ENCODE results near the gene PCDHGB3. TPM values are rescaled to one million over a fixed set of nuclear protein-coding genes. Genes with fewer than 3 reads are reported as not detected.

PCDHGB3 gene
- total RNA-seq, 1 donor: 6.2 TPM

- no peak overlapping the region for H3K27ac ChIP-seq (ENCODE audit: low read depth, low read length)
- H3K4me2 ChIP-seq (ENCODE audit: insufficient read depth, low read length): no peak overlapping the region
- peaks cover 33% of the 10 kb centered on the region for H3K9me3 ChIP-seq (ENCODE audit: low read depth, low read length)
- no peak overlapping the region for H2AFZ ChIP-seq (ENCODE audit: low read length)
- H3K4me1 ChIP-seq (ENCODE audit: insufficient read depth, low read length): no peaks in the 10 kb centered on the region
- TF ChIP-seq CTCF (IDR thresholded peaks at IDR 0.05; ENCODE audit: extremely low read depth, low read depth, low read length): no peak
- no peak overlapping the region for H3K4me3 ChIP-seq (ENCODE audit: insufficient read depth, low read length)
- no peaks in the 10 kb centered on the region for H4K20me1 ChIP-seq (ENCODE audit: insufficient read depth, low read length)
- H3K27me3 ChIP-seq (ENCODE audit: insufficient read depth, low read length): peaks cover 59% of the 10 kb centered on the region
- no peaks in the 10 kb centered on the region for H3K36me3 ChIP-seq (ENCODE audit: insufficient read depth, low read length)
- DNase-seq (ENCODE audit: insufficient read length, low spot score, missing footprints): no peak
- H3K79me2 ChIP-seq (ENCODE audit: insufficient read depth, low read length): no peaks in the 10 kb centered on the region
These were observed 7.3 kb upstream of the PCDHGB3 start for GRCh38 chr5:141362719-141363118.

- Histone ChIP-seq H3K4me1 (ENCODE audit: insufficient read depth, low read length) (no peaks in the 10 kb centered on the region), H3K9me3 (ENCODE audit: low read depth, low read length) (peaks cover 33% of the 10 kb centered on the region), H3K27me3 (ENCODE audit: insufficient read depth, low read length) (peaks cover 64% of the 10 kb centered on the region), H2AFZ (ENCODE audit: low read length) (no peak within 1 kb of the TSS), H3K27ac (ENCODE audit: low read depth, low read length) (no peak within 1 kb of the TSS), H3K4me3 (ENCODE audit: insufficient read depth, low read length) (peak within 1 kb of the TSS; percentile 53), H4K20me1 (ENCODE audit: insufficient read depth, low read length) (no peaks in the 10 kb centered on the region), H3K36me3 (ENCODE audit: insufficient read depth, low read length) (no peaks in the 10 kb centered on the region), H3K79me2 (ENCODE audit: insufficient read depth, low read length) (no peaks in the 10 kb centered on the region), H3K4me2 (ENCODE audit: insufficient read depth, low read length) (peak within 1 kb of the TSS; percentile 36)
- no peak for DNase-seq (ENCODE audit: insufficient read length, low spot score, missing footprints)
- TF ChIP-seq CTCF (IDR thresholded peaks at IDR 0.05; ENCODE audit: extremely low read depth, low read depth, low read length): peak; percentile 27
These were observed 5.9 kb upstream of the PCDHGB3 start, which contains the start of gene PCDHGA5 for GRCh38 chr5:141363952-141364660. Gene PCDHGA5, plus strand, starts transcription at chr5:141364162. Its CDS starts 169 bp downstream, at chr5:141364331.

GRCh38 chr5:141366016-141366896 is 3.8 kb upstream of the PCDHGB3 start:
- no peak overlapping the region for H3K4me2 ChIP-seq (ENCODE audit: insufficient read depth, low read length)
- DNase-seq (ENCODE audit: insufficient read length, low spot score, missing footprints): no peak
- H3K79me2 ChIP-seq (ENCODE audit: insufficient read depth, low read length): no peaks in the 10 kb centered on the region
- H3K36me3 ChIP-seq (ENCODE audit: insufficient read depth, low read length): no peaks in the 10 kb centered on the region
- no peak overlapping the region for H2AFZ ChIP-seq (ENCODE audit: low read length)
- peaks cover 30% of the 10 kb centered on the region for H3K9me3 ChIP-seq (ENCODE audit: low read depth, low read length)
- no peak overlapping the region for H3K4me3 ChIP-seq (ENCODE audit: insufficient read depth, low read length)
- H3K27me3 ChIP-seq (ENCODE audit: insufficient read depth, low read length): peaks cover 56% of the 10 kb centered on the region
- H3K27ac ChIP-seq (ENCODE audit: low read depth, low read length): no peak overlapping the region
- TF ChIP-seq CTCF (IDR thresholded peaks at IDR 0.05; ENCODE audit: extremely low read depth, low read depth, low read length): no peak
- no peaks in the 10 kb centered on the region for H3K4me1 ChIP-seq (ENCODE audit: insufficient read depth, low read length)
- no peaks in the 10 kb centered on the region for H4K20me1 ChIP-seq (ENCODE audit: insufficient read depth, low read length)
